GM19452 (cell line): Measurements from ENCODE around the gene HFE.

Experiments
- ATAC-seq: cut with Tn5 transposase; IDR thresholded peaks from one replicate; pipeline ENCODE4 v1.9.1; 2021; ENCODE audit not compliant: unreplicated experiment

The HFE gene

GRCh38 chr6:26130581-26131249, 43.5 kb downstream of the HFE start:
- ATAC-seq = no peak

- no peak for ATAC-seq
Observed at GRCh38 chr6:26131618-26132017, 44.4 kb downstream of the HFE start.

DNA sequence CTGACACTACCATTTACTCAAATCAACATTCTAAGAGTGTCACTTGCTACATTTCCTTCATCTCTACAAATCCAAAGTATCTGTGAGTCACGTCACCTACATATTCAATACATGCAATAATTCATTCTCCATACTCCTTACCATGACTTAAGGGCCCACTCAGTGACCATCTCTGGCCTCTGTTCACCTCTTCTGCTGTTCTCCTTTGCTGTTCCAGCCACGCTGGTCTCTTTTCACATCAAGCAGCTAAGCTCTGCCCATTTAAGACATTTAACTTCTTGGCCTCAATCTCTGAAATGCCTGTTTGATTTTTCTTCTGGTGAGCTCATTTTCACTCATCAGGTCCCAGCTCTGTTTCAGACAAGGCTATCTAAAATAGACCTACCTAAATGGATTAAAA, 46.5 kb downstream of the HFE start:
- ATAC-seq = no peak

- no peak for ATAC-seq
Observed at GRCh38 chr6:26136321-26136720, 49.1 kb downstream of the HFE start.

- ATAC-seq = no peak
Observed at GRCh38 chr6:26140254-26140966, 53.2 kb downstream of the HFE start.

GRCh38 chr6:26140967-26141294, 53.7 kb downstream of the HFE start:
- no peak for ATAC-seq

GRCh38 chr6:26141378-26141904, 54.2 kb downstream of the HFE start:
- ATAC-seq = no peak

- no peak for ATAC-seq
Observed at GRCh38 chr6:26142026-26142425, 54.8 kb downstream of the HFE start.
